ENCODE data around the gene PACS1. TPM values are rescaled to one million over a fixed set of nuclear protein-coding genes. Genes with fewer than 3 reads are reported as not detected.

PACS1 gene
- total and polyA plus RNA-seq, 2 donors (not counting 1 experiment from before 2014, with no cell fraction given): 131 to 303 TPM

DNA sequence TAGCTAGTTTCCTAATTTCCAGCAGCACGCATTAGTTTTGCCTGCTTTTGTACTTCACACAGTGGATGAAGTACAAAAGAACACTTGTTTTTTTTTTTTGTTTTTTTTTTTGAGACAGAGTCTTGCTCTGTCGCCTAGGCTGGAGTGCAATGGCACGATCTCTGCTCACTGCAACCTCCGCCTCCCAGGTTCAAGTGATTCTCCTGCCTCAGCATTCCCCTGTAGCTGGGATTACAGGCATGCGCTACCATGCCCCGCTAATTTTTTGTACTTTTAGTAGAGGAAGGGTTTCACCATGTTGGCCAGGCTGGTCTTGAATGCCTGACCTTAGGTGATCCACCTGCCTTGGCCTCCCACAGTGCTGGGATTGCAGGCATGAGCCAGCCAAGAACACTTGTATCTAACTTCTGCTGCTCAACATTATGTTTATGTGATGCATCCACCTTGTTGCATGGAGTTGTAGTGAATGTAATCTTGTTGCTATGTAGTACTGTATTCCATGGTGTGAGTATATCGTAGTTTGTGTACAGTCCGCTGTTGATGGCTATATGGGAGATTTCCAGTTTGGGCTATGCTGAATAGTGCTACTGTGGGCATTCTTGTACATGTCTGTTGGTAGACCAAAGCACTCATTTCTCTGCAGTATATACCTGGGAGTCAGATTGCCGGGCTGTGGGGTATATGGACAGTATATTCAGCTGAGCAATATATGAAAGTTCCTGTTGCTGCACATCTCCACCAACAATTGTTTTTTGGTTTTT lies 17.3 kb downstream of the PACS1 start:
- peak overlapping the region in 3 of 5 experiments; percentile 3 to 33 (median 15) for H3K4me3 ChIP-seq (ENCODE audit: control extremely low read depth in 1 of 5, extremely low read depth in 1 of 5, insufficient read depth in 1 of 5, low read depth in 2 of 5, low read length in 4 of 5)
- CTCF ChIA-PET: interaction anchor here (1.0 kb wide), 1 partner anchor 21 kb away, joined by 3 read pairs; no protein-coding TSS in a partner anchor

More for the DNA sequence above, 17.3 kb downstream of the PACS1 start:
- Histone ChIP-seq H4K20me1 (ENCODE audit: control insufficient read depth, insufficient read depth, low read length, poor library complexity, severe bottlenecking) (peaks cover 9% of the 10 kb centered on the region), H3K4me2 (replicated peaks; ENCODE audit: low read depth, low read length, poor library complexity, severe bottlenecking) (peak overlapping the region; percentile 58), H3K27ac (ENCODE audit: low read length in 2 of 2) (peak overlapping the region in 1 of 2 donors; percentile 60), H3K9ac (ENCODE audit: low read length) (peak overlapping the region; percentile 9), H2AFZ (ENCODE audit: insufficient read depth, low read depth, low read length, poor library complexity, severe bottlenecking) (no peak overlapping the region), H3K27me3 (replicated peaks in 1 of 4; ENCODE audit: control extremely low read depth in 1 of 4, control insufficient read depth in 3 of 4, insufficient read depth in 4 of 4, low read length in 3 of 4) (no peaks in the 10 kb centered on the region), H3K9me3 (ENCODE audit: control extremely low read depth in 1 of 3, control insufficient read depth in 2 of 3, insufficient read depth in 1 of 3, low read length in 2 of 3) (no peaks in the 10 kb centered on the region), H3K79me2 (ENCODE audit: control insufficient read depth, insufficient read depth, low read length) (peaks cover 90% of the 10 kb centered on the region), H3K36me3 (replicated peaks in 1 of 2; ENCODE audit: control extremely low read depth in 1 of 2, control insufficient read depth in 1 of 2, extremely low read depth in 1 of 2, insufficient read depth in 2 of 2, low read length in 1 of 2) (peaks cover 0 to 3% of the 10 kb centered on the region in 2 experiments), H3K4me1 (ENCODE audit: control insufficient read depth in 2 of 2, insufficient read depth in 2 of 2, low read length in 2 of 2) (peaks cover 53 to 66% of the 10 kb centered on the region in 2 donors)
- H3K4me3 Mint-ChIP-seq: peak overlapping the region; percentile 75
- DNase-seq (no peak), ATAC-seq (ENCODE audit: low read depth) (no peak)
- peak overlapping the region; percentile 89 for H3K27ac Mint-ChIP-seq
- H3K27me3 Mint-ChIP-seq: no peaks in the 10 kb centered on the region
- 98% methylated on average over 7 of the region's 9 CpGs for WGBS (ENCODE audit: insufficient coverage)
- peaks cover 66% of the 10 kb centered on the region for H3K4me1 Mint-ChIP-seq
- POLR2A ChIA-PET: interaction anchor here (0.5 to 0.6 kb wide), 2 partner anchors 14 to 28 kb away, joined by 4 to 16 read pairs; no protein-coding TSS in a partner anchor
- no peaks in the 10 kb centered on the region for H3K9me3 Mint-ChIP-seq (ENCODE audit: insufficient read depth)
- intact Hi-C loops (cut with micrococcal nuclease): no loop called here
- TF ChIP-seq, protein P1, sequence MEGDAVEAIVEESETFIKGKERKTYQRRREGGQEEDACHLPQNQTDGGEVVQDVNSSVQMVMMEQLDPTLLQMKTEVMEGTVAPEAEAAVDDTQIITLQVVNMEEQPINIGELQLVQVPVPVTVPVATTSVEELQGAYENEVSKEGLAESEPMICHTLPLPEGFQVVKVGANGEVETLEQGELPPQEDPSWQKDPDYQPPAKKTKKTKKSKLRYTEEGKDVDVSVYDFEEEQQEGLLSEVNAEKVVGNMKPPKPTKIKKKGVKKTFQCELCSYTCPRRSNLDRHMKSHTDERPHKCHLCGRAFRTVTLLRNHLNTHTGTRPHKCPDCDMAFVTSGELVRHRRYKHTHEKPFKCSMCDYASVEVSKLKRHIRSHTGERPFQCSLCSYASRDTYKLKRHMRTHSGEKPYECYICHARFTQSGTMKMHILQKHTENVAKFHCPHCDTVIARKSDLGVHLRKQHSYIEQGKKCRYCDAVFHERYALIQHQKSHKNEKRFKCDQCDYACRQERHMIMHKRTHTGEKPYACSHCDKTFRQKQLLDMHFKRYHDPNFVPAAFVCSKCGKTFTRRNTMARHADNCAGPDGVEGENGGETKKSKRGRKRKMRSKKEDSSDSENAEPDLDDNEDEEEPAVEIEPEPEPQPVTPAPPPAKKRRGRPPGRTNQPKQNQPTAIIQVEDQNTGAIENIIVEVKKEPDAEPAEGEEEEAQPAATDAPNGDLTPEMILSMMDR (IDR thresholded peaks at IDR 0.05): no peak
- TF ChIP-seq EZH2 (IDR thresholded peaks at IDR 0.05; ENCODE audit: borderline replicate concordance, insufficient read depth, low read depth, low read length, poor library complexity, severe bottlenecking): no peak
